Aorta (tissue), 5 donors: ENCODE data around the gene PPP1R3G. TPM values are rescaled to one million over a fixed set of nuclear protein-coding genes. Genes with fewer than 3 reads are reported as not detected.

Experiments used
- ATAC-seq: fragments of 200-7000 bp; cut with Tn5 transposase; one replicate; pipeline ENCODE4 v1.9.1; 2022; ENCODE audit warnings: moderate library complexity; ENCODE audit not compliant: low FRiP score
- DNase-seq, 2 donors: peaks; one replicate each; pipeline ENCODE4 v3.0.0-alpha.2; 2020
- H3K27ac ChIP-seq, 2 donors: one replicate each; pipeline ENCODE4 v1.5.1; 2013; ENCODE audit warnings: low read length in 2 of 2, mild to moderate bottlenecking in 2 of 2, moderate library complexity in 2 of 2, control low read depth in 1 of 2, inconsistent platforms in 1 of 2, low read depth in 1 of 2
- H3K27me3 ChIP-seq, 2 donors: one replicate each; pipeline ENCODE4 v1.6.1; 2013; ENCODE audit warnings: control low read depth in 1 of 2, low read length in 1 of 2, mild to moderate bottlenecking in 1 of 2, moderate library complexity in 1 of 2; ENCODE audit not compliant: insufficient read depth in 2 of 2, control insufficient read depth in 1 of 2
- H3K36me3 ChIP-seq, 2 donors: one replicate each; pipeline ENCODE4 v1.6.1; 2013; ENCODE audit warnings: control low read depth in 1 of 2, low read length in 1 of 2, mild to moderate bottlenecking in 1 of 2; ENCODE audit not compliant: insufficient read depth in 2 of 2, control insufficient read depth in 1 of 2
- H3K4me1 ChIP-seq, 2 donors: one replicate each; pipeline ENCODE4 v1.6.1; 2013; ENCODE audit warnings: low read length in 2 of 2, control low read depth in 1 of 2, mild to moderate bottlenecking in 1 of 2, moderate library complexity in 1 of 2; ENCODE audit not compliant: insufficient read depth in 2 of 2, control insufficient read depth in 1 of 2
- H3K4me3 ChIP-seq, 2 donors: one replicate each; pipeline ENCODE4 v1.5.1; 2013; ENCODE audit warnings: low read length in 2 of 2, control low read depth in 1 of 2, mild to moderate bottlenecking in 1 of 2
- H3K9me3 ChIP-seq: one replicate; pipeline ENCODE4 v1.6.1; 2013; ENCODE audit warnings: mild to moderate bottlenecking, low read length; ENCODE audit not compliant: control insufficient read depth
- WGBS, 2 donors: extraction: QIAGEN DNeasy Blood & Tissue Kit; methylation state at CpG; one replicate each; pipeline ENCODE4 v1.1.7; 2013; 5-methylcytosine and 5-hydroxymethylcytosine counted together
- intact Hi-C, 2 donors: fragments of 100-400 bp; cut with DNase I; formaldehyde crosslinking; loops; one replicate each; pipeline versions ENCODE4 v1.14.2 to v1.15.0; 2022
- polyA plus RNA-seq, 2 donors: library from polyadenylated mRNA; stranded (reverse); fragments of 200-250 nt; gene quantifications; one replicate each; pipeline ENCODE4 v1.2.3, GENCODE V29; 2013
- total RNA-seq, 2 donors: library from RNA; stranded (reverse); fragmentation: NEBNext Ultra II Directional; extraction: Animal tissue kit (Norgen Biotek cat#: 25700); gene quantifications; one replicate each; pipeline ENCODE4 v1.2.1, GENCODE V29; 2021
- donor health status: healthy with polysubstance abuse.
- donor health status: Bipolar disorder and iron deficiency.
- donor health status: DM: no; HTN: no; CAD: no.
- donor health status: DM: no; HTN: no; CAD: no.
- donor health status: DM: yes; HTN: yes; CAD: no.

PPP1R3G gene
- total and polyA plus RNA-seq, 4 donors, result 0.41 to 5.3 (median 1.2) TPM

DNA sequence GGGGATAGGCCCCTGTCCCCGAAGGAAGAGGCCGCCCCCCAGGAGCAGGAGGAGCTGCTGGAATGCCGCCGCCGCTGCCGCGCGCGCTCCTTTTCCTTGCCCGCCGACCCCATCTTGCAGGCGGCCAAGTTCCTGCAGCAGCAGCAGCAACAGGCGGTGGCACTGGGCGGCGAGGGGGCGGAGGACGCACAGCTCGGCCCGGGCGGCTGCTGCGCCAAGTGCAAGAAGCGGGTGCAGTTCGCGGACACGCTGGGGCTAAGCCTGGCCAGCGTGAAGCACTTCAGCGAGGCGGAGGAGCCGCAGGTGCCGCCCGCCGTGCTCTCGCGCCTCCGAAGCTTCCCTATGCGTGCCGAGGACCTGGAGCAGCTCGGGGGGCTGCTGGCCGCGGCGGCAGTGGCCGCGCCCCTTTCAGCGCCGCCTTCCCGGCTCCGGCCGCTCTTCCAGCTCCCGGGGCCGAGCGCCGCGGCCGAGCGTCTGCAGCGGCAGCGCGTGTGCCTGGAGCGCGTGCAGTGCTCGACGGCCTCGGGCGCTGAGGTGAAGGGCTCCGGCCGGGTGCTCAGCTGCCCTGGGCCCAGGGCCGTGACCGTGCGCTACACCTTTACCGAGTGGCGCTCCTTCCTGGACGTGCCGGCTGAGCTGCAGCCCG lies 630 bp downstream of the PPP1R3G start:
- ATAC-seq (peak; percentile 45), DNase-seq (peak; percentile 67 to 86)
- Histone ChIP-seq H3K27me3 (no peaks in the 10 kb centered on the region), H3K9me3 (no peaks in the 10 kb centered on the region), H3K4me1 (no peaks in the 10 kb centered on the region), H3K4me3 (peak overlapping the region; percentile 46 to 53), H3K27ac (peak overlapping the region in 1 of 2 donors; percentile 21), H3K36me3 (no peaks in the 10 kb centered on the region)
- intact Hi-C loops, result loop anchor here in 1 of 2 donors (10.0 kb wide), 1 partner anchor 81 kb away; the partner anchor contains the start of gene RPP40
- 1% methylated on average over 63 to 74 of the region's 74 CpGs for WGBS, 2 donors

DNA sequence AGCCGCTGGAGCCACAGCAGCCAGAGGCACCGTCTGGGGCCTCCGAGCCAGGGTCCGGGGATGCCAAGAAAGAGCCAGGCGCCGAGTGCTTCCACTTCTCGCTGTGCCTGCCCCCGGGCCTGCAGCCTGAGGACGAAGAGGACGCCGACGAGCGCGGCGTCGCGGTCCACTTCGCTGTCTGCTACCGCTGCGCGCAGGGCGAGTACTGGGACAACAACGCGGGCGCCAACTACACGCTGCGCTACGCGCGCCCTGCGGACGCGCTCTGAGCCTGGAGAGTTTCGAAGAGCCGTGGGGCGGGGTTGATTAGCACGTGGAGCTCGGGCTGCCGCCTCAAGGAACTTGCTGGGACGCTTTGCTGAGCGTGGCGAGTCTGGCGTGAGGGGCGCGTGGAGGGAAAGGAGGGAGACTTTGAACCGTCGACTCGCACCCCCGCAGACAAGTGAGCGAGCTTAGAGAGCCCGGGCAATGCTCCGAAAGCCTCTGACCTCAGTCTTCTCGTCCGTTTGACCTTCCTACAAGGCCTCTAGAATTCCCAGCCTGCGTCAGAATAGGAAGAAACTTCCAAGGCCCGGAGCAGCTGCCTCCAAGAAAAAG lies 1.3 kb downstream of the PPP1R3G start:
- intact Hi-C loops, result loop anchor here in 1 of 2 donors (10.0 kb wide), 1 partner anchor 82 kb away; the partner anchor contains the start of gene RPP40
- WGBS, 2 donors, result 37 to 39% methylated on average over 54 to 56 of the region's 56 CpGs
- no peaks in the 10 kb centered on the region for H3K27me3 ChIP-seq
- H3K36me3 ChIP-seq, result no peaks in the 10 kb centered on the region
- no peaks in the 10 kb centered on the region for H3K9me3 ChIP-seq
- DNase-seq, result peak in 1 of 2 donors; percentile 59
- no peak for ATAC-seq
- H3K4me3 ChIP-seq, result no peak overlapping the region
- no peaks in the 10 kb centered on the region for H3K4me1 ChIP-seq
- H3K27ac ChIP-seq, result no peak overlapping the region

DNA sequence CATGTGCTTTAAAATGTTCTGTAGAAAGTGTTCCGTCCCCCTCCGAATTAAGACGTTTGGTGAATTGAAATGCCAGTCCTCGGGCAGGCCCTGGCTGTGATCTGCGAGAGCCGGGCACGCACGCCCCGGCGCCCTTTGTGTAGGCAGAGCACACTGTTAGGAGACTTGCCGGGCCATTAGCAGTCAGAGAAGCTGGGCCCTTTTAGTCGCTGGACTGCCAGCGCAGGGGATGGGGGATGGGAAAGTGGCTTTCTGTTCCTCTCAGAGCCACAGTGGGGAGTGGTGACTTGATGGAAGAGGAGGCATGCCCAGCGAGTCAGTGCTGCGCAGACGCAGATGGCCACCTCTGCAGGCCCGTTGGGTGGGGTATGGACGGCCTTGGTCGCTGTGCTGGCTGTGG lies 2.2 kb downstream of the PPP1R3G start:
- H3K4me1 ChIP-seq, result no peaks in the 10 kb centered on the region
- no peaks in the 10 kb centered on the region for H3K9me3 ChIP-seq
- WGBS, 2 donors, result 96 to 97% methylated on average over 19 of the region's 19 CpGs
- ATAC-seq (no peak), DNase-seq (peak in 1 of 2 donors; percentile 82)
- no peaks in the 10 kb centered on the region for H3K27me3 ChIP-seq
- intact Hi-C loops, result loop anchor here in 1 of 2 donors (10.0 kb wide), 1 partner anchor 83 kb away; the partner anchor contains the start of gene RPP40
- no peak overlapping the region for H3K27ac ChIP-seq
- no peaks in the 10 kb centered on the region for H3K36me3 ChIP-seq
- H3K4me3 ChIP-seq, result no peak overlapping the region

DNA sequence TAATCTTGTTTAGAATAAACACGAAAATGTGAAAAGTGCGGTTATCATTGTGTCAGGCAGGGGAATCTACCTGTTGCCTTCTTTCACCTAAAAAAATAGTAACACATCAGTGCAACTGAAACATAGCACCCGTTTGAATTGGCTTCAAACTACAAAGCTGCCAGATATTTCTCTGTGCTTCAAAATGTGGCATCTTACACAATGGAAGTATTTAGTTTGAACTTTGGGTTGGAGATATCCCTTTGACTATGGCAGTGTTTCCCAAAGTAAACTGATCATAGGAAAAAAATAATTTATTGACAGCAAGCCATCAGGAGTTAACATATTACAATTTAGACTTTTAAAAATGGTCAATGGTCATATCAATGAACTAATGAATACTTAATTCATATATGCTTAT lies 3.6 kb downstream of the PPP1R3G start:
- H3K27me3 ChIP-seq, result no peaks in the 10 kb centered on the region
- intact Hi-C loops, result loop anchor here in 1 of 2 donors (10.0 kb wide), 1 partner anchor 84 kb away; the partner anchor contains the start of gene RPP40
- no peak for DNase-seq
- no peaks in the 10 kb centered on the region for H3K36me3 ChIP-seq
- no peak overlapping the region for H3K27ac ChIP-seq
- no peak for ATAC-seq
- H3K4me3 ChIP-seq, result no peak overlapping the region
- no peaks in the 10 kb centered on the region for H3K9me3 ChIP-seq
- no peaks in the 10 kb centered on the region for H3K4me1 ChIP-seq
- 81 to 84% methylated on average over 3 of the region's 3 CpGs for WGBS, 2 donors

DNA sequence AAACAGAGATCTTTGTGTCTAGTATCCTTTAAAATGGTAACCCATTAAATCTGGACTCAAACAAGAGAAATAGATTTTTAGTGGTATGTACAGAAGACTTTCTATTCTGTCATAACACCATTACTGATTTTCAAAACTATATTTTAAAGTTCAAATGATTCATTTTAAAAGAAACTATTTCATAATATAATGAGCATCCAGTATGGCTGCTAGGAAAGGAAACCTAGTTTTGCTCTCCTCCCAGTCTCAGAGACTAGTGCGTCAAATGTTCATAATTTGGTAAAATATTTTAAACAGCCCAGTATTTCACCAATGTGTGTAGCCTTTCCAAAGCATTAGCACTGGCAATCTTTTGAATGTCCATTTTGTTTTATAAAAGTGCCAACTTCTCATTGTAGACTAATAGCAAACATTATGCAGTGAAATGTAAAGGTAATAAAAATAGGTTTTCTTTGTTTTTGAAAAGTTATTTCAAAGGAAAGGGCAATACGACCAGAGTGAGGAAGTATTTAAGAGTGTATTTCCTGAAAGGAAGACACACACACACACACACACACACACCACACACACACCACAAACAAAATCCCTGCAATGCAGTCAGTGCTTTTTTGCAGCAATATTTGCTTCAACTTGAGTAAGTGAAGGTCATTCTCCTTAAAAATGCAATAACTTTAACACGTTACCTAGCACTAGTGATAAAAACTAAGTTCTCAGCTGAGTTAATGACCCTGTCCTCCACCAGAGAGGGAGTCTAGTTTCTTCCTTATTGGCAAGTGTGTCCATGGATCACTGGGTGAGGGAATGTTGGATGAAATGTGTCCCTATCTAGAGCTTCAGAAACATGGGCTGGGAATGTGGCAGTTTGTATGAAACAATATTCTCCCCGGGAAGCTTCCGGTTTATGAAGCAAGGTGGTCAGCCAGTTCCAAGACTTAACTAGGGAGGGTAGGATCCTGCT lies 4.6 kb downstream of the PPP1R3G start:
- no peaks in the 10 kb centered on the region for H3K27me3 ChIP-seq
- H3K4me3 ChIP-seq, result no peak overlapping the region
- DNase-seq, result no peak
- no peaks in the 10 kb centered on the region for H3K9me3 ChIP-seq
- no peak for ATAC-seq
- 79 to 84% methylated on average over 5 of the region's 5 CpGs for WGBS, 2 donors
- no peaks in the 10 kb centered on the region for H3K4me1 ChIP-seq
- intact Hi-C loops, result loop anchor here in 1 of 2 donors (10.0 kb wide), 1 partner anchor 85 kb away; the partner anchor contains the start of gene RPP40
- no peak overlapping the region for H3K27ac ChIP-seq
- H3K36me3 ChIP-seq, result no peaks in the 10 kb centered on the region

DNA sequence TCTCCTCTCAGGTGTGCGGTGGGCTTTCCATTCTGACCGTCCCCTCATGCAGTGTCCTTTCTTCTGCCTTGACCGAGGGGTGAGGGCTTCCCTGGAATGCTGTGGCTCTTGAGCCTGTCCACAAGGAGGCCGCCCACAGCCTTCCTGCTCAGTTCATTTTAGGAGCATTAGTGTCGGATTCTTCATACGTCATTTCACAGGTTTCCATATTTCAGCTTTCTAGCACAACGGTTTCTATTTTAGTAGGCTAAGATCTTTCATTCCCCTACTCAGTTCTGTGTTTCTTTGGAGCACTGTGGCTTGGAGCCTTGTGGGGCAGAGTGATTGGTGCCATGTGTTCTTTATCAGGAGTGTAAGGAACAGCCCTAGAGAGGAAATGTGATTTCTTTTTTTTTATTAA lies 5.5 kb downstream of the PPP1R3G start:
- 80 to 84% methylated on average over 6 to 7 of the region's 7 CpGs for WGBS, 2 donors

DNA sequence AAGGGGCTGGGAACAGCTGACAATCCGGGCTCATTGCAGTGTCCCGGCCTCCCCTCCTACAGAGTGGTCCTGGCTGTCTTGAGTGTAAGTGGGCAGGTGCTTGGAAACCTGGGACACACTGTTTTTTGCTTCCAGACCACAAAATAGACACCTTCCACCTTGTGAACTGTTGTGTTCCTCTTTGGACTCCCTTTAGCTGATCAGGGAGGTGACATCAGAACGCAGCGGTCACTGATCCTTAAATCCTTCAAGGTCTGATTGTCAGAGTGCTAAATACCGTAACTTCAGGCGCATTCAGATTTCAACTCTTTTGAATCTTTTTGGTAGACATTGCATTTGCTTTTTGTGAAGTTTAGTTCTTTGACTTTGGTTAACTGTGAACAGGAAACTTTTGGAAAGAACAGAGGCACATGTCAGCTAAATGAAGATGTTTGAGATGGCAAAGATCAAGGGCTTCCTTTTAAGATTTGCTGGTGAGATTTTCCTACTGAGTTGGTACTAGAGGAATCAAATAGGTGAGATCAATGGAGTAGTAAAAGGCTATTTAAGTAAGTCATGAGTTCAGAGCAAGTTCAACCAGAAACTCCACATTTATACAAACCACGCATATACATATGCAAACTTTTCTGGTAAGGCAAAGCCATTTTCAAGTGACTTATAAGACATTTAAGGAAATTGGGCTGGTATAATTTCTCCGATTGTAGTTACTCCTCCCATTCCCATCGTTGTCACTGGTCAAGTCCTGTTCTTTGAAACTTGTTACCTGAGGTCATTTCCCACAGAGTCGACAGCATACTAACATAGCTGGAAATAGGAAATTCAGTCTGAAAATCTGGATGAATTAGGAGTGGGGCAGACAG lies 6.3 kb downstream of the PPP1R3G start:
- H3K27me3 ChIP-seq, result no peaks in the 10 kb centered on the region
- ATAC-seq (no peak), DNase-seq (no peak)
- H3K27ac ChIP-seq, result no peak overlapping the region
- 94 to 95% methylated on average over 10 of the region's 10 CpGs for WGBS, 2 donors
- intact Hi-C loops, result no loop called here
- H3K4me3 ChIP-seq, result no peak overlapping the region
- H3K9me3 ChIP-seq, result no peaks in the 10 kb centered on the region
- no peaks in the 10 kb centered on the region for H3K4me1 ChIP-seq
- no peaks in the 10 kb centered on the region for H3K36me3 ChIP-seq

More for the DNA sequence above, 5.5 kb downstream of the PPP1R3G start:
- intact Hi-C loops, result no loop called here
- DNase-seq, result no peak
- Histone ChIP-seq H3K36me3 (no peaks in the 10 kb centered on the region), H3K4me1 (no peaks in the 10 kb centered on the region), H3K27ac (no peak overlapping the region), H3K9me3 (no peaks in the 10 kb centered on the region), H3K27me3 (no peaks in the 10 kb centered on the region), H3K4me3 (no peak overlapping the region)
- no peak for ATAC-seq
